Measurements from ENCODE around the gene HINT2. TPM values are rescaled to one million over a fixed set of nuclear protein-coding genes. Genes with fewer than 3 reads are reported as not detected.

The HINT2 gene
- total RNA-seq, 1 experiment from 2014 or later: 72.7 TPM

- DNase-seq (ENCODE audit: low read depth): no peak
Measured at GRCh38 chr9:35840881-35841644, 26.2 kb upstream of the HINT2 start.

GRCh38 chr9:35839926-35840325, 25.1 kb upstream of the HINT2 start:
- no peak for DNase-seq (ENCODE audit: low read depth)

- no peak for DNase-seq (ENCODE audit: low read depth)
Measured at GRCh38 chr9:35836595-35836994, 21.8 kb upstream of the HINT2 start.

GRCh38 chr9:35835766-35836165, 20.9 kb upstream of the HINT2 start:
- no peak for DNase-seq (ENCODE audit: low read depth)

- no peak for DNase-seq (ENCODE audit: low read depth)
Measured at GRCh38 chr9:35835216-35835632, 20.4 kb upstream of the HINT2 start.

GRCh38 chr9:35834260-35835215, 19.7 kb upstream of the HINT2 start:
- DNase-seq (ENCODE audit: low read depth): no peak

GRCh38 chr9:35832814-35833213, 18.0 kb upstream of the HINT2 start:
- DNase-seq (ENCODE audit: low read depth): no peak

GRCh38 chr9:35831040-35831439, 16.2 kb upstream of the HINT2 start:
- DNase-seq (ENCODE audit: low read depth): no peak

GRCh38 chr9:35829764-35830096, 14.9 kb upstream of the HINT2 start:
- DNase-seq (ENCODE audit: low read depth): no peak

- peak; percentile 96 for DNase-seq (ENCODE audit: low read depth)
Measured at GRCh38 chr9:35829084-35829763, 14.4 kb upstream of the HINT2 start, which contains the start of gene TMEM8B. TSS of gene TMEM8B (plus strand) at chr9:35829228. CDS start at chr9:35829448, 220 bp downstream.

GRCh38 chr9:35828716-35829083, 13.9 kb upstream of the HINT2 start, which contains the start of gene FAM221B:
TSS of gene FAM221B (minus strand) at chr9:35828732. CDS start at chr9:35826161, 2,571 bp downstream.
- no peak for DNase-seq (ENCODE audit: low read depth)

GRCh38 chr9:35827486-35827885, 12.6 kb upstream of the HINT2 start:
- DNase-seq (ENCODE audit: low read depth): peak; percentile 36

- DNase-seq (ENCODE audit: low read depth): peak; percentile 43
Measured at GRCh38 chr9:35826071-35826701, 11.3 kb upstream of the HINT2 start.

- DNase-seq (ENCODE audit: low read depth): no peak
Measured at GRCh38 chr9:35822926-35823325, 8.1 kb upstream of the HINT2 start.

GRCh38 chr9:35820076-35820475, 5.2 kb upstream of the HINT2 start:
- DNase-seq (ENCODE audit: low read depth): peak; percentile 48

- no peak for DNase-seq (ENCODE audit: low read depth)
Measured at GRCh38 chr9:35818341-35818740, 3.5 kb upstream of the HINT2 start.

GRCh38 chr9:35816708-35817107, 1.9 kb upstream of the HINT2 start:
- no peak for DNase-seq (ENCODE audit: low read depth)

GRCh38 chr9:35814106-35814840, 569 bp downstream of the HINT2 start:
- peak; percentile 79 for DNase-seq (ENCODE audit: low read depth)

GRCh38 chr9:35813434-35814105, 1.3 kb downstream of the HINT2 start:
- DNase-seq (ENCODE audit: low read depth): peak; percentile 35

GRCh38 chr9:35812025-35812602, 2.7 kb downstream of the HINT2 start, which contains the start of gene SPAG8:
TSS of gene SPAG8 (minus strand) at chr9:35812262. CDS start at chr9:35812147, 115 bp downstream.
- peak; percentile 97 for DNase-seq (ENCODE audit: low read depth)

Data from Daoy (cell line).